ENCODE measurements around the gene IL17REL.

Gene IL17REL

DNA sequence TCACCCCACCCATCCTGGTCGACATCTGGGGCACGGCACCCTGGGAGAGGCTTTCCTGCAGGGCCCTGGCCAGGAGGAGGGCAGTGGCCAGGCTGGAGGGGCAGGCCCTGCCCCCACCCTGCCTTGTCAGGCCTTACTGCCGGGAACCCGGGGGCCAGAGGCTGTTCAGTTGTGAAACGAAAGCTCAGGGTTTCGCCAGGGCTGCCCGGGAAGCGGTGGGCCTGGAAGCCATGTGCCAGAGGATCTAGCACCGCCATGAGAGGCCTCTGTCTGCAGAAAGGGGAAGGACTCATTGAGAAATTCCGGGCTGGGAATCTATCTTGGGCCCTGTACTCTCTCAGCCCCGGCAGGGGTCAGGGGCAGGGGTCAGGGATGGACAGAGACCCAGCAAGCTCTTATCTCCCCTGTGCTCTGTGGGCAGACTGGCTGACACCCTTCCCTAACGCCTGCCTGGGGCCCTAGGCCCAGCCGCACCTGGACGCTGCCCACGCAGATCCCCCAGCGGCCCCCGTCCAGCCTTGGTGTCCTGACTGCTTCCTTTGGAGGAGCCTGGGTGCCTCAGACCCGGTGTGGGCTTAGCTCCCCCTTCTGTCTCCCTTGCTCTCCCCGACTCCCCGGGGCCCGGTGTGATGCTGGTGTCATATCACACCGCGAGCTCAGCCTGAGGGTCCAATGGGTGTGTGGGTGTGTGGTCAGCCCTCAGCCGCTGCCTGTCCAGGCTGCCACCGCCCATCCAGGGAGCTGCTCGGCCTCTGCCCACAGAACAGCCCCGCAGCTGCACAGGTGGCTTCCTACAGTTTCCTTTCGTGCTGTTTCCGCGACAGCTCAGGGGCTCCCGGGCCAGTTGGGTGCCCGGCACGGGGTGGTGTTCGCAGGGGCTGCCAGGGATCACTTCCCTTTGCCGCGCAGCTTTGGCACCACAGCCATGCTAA lies 45.5 kb downstream of the IL17REL start:
- no peak overlapping the region for H3K4me3 ChIP-seq (ENCODE audit: low read depth, low read length)
- TF ChIP-seq, protein P1, sequence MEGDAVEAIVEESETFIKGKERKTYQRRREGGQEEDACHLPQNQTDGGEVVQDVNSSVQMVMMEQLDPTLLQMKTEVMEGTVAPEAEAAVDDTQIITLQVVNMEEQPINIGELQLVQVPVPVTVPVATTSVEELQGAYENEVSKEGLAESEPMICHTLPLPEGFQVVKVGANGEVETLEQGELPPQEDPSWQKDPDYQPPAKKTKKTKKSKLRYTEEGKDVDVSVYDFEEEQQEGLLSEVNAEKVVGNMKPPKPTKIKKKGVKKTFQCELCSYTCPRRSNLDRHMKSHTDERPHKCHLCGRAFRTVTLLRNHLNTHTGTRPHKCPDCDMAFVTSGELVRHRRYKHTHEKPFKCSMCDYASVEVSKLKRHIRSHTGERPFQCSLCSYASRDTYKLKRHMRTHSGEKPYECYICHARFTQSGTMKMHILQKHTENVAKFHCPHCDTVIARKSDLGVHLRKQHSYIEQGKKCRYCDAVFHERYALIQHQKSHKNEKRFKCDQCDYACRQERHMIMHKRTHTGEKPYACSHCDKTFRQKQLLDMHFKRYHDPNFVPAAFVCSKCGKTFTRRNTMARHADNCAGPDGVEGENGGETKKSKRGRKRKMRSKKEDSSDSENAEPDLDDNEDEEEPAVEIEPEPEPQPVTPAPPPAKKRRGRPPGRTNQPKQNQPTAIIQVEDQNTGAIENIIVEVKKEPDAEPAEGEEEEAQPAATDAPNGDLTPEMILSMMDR (IDR thresholded peaks at IDR 0.05; ENCODE audit: low read depth, low read length, missing control alignments) = no peak
- no peak for DNase-seq (ENCODE audit: low read depth)

DNA sequence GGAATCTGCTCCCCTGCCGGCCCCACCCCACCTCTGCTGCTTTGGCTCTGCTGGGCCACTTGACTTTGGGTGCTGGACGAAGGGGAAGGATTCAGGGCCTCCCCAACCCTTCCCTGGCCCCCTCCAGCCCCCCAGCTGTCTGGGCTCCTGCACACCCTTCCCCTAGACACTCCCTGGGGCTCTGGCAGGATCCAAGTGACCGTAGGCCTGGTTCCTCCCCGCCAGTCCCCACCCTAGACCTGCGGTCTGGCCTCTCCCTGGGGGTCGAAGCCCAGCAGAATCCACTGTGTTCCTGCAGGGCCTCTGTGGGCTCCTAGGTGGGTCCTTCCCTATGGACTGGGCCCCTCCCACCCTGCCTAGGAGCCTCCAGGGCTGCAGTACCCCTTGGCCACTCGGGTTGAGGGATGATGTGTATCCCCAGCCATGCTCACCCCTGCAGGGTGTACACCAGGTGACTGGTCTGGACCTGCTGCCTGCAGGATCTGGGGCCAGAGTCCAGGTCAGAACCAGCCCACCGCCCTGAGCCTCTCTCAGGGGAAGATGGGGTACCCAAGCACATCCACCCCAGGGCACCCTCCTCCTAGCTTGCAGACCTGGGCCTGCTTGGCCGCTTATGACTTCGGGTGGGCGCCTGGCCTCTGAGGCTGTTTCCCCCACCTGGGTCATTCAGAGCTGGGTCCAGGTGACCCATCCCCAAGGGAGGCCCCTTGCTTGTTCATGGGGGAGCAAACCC lies 46.4 kb downstream of the IL17REL start:
- no peak overlapping the region for H3K4me3 ChIP-seq (ENCODE audit: low read depth, low read length)
- TF ChIP-seq, protein P1 (IDR thresholded peaks at IDR 0.05; ENCODE audit: low read depth, low read length, missing control alignments) = no peak
- DNase-seq (ENCODE audit: low read depth) = no peak

GRCh38 chr22:49965091-49966040 lies 47.2 kb downstream of the IL17REL start:
- no peak for DNase-seq (ENCODE audit: low read depth)
- no peak overlapping the region for H3K4me3 ChIP-seq (ENCODE audit: low read depth, low read length)
- TF ChIP-seq, protein P1 (IDR thresholded peaks at IDR 0.05; ENCODE audit: low read depth, low read length, missing control alignments) = no peak

- DNase-seq (ENCODE audit: low read depth) = no peak
- TF ChIP-seq, protein P1 (IDR thresholded peaks at IDR 0.05; ENCODE audit: low read depth, low read length, missing control alignments) = no peak
- H3K4me3 ChIP-seq (ENCODE audit: low read depth, low read length) = peak overlapping the region; percentile 95
Observed at GRCh38 chr22:49964136-49965090, 48.2 kb downstream of the IL17REL start.

DNA sequence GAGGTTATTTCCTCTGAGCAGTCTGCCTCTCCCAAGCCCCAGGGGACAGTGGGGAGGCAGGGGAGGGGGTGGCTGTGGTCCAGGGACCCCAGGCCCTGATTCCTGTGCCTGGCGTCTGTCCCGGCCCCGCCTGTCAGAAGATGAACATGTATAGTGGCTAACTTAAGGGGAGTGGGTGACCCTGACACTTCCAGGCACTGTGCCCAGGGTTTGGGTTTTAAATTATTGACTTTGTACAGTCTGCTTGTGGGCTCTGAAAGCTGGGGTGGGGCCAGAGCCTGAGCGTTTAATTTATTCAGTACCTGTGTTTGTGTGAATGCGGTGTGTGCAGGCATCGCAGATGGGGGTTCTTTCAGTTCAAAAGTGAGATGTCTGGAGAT lies 48.9 kb downstream of the IL17REL start:
- no peak for DNase-seq (ENCODE audit: low read depth)
- H3K4me3 ChIP-seq (ENCODE audit: low read depth, low read length) = peak overlapping the region; percentile 95
- TF ChIP-seq, protein P1 (IDR thresholded peaks at IDR 0.05; ENCODE audit: low read depth, low read length, missing control alignments) = no peak

Data from GM12864 (cell line).